ENCODE measurements around the gene DSTYK. TPM values are rescaled to one million over a fixed set of nuclear protein-coding genes. Genes with fewer than 3 reads are reported as not detected.
A peak's percentile ranks its signal among the peaks of the same experiment; 100 is the strongest.

Gene DSTYK
- total RNA-seq, 1 donor from 2014 or later: 13.0 TPM

DNA sequence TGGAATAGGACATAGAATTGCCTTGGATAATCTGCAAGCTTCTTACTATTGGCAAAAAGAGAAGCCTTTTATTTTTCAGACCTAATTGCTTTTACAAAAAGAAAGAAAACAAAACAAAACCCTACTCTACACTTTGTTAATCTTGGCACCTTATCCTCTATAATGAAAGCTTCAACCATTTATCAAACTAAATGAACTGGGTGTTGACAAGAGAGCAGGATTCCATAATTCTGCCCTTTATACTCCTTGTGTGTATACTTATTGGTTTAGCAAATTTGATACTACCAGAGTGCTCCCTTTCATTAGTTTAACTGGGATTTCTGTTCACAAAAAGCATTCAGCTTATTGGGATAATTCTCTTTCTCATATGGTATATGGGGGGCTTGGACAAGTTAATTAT, 13.2 kb upstream of the DSTYK start:
- H3K27me3 Mint-ChIP-seq (ENCODE audit: insufficient read depth, low read depth): peaks cover 6% of the 10 kb centered on the region
- H3K27ac Mint-ChIP-seq: no peak overlapping the region
- TF ChIP-seq EZH2phosphoT487 (IDR thresholded peaks at IDR 0.05) (no peak), EZH2 (IDR thresholded peaks at IDR 0.05) (no peak)
- TF ChIP-seq, protein P1, sequence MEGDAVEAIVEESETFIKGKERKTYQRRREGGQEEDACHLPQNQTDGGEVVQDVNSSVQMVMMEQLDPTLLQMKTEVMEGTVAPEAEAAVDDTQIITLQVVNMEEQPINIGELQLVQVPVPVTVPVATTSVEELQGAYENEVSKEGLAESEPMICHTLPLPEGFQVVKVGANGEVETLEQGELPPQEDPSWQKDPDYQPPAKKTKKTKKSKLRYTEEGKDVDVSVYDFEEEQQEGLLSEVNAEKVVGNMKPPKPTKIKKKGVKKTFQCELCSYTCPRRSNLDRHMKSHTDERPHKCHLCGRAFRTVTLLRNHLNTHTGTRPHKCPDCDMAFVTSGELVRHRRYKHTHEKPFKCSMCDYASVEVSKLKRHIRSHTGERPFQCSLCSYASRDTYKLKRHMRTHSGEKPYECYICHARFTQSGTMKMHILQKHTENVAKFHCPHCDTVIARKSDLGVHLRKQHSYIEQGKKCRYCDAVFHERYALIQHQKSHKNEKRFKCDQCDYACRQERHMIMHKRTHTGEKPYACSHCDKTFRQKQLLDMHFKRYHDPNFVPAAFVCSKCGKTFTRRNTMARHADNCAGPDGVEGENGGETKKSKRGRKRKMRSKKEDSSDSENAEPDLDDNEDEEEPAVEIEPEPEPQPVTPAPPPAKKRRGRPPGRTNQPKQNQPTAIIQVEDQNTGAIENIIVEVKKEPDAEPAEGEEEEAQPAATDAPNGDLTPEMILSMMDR (IDR thresholded peaks at IDR 0.05): no peak

DNA sequence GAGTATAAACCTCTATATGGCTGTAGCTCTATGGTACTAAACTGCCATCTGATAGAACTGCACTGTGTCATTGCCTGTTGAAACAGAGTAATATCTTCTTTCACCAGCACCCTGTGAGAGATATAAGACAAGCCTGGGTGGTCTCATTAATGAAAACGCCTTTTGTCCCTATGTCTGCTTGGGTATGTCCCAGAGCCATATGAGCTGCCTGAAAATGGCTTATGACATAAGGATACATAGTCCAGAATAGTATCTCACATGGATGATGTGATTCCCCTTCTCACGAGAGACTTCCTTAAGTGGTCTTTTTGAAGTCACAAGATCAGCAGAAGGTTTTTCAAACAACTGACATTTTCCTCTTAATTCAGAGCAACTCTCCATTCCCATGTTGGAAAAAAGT, 8.9 kb upstream of the DSTYK start:
- H3K9me3 Mint-ChIP-seq: no peaks in the 10 kb centered on the region
- Histone ChIP-seq H3K4me1 (peaks cover 12% of the 10 kb centered on the region), H2AFZ (replicated peaks) (no peak overlapping the region), H3F3A (ENCODE audit: low read depth) (peaks cover 5% of the 10 kb centered on the region), H3K9ac (no peak overlapping the region), H3K79me2 (ENCODE audit: low read depth) (no peaks in the 10 kb centered on the region), H3K27me3 (no peaks in the 10 kb centered on the region), H3K4me2 (no peak overlapping the region), H3K36me3 (no peaks in the 10 kb centered on the region), H3K4me3 (no peak overlapping the region), H3K27ac (no peak overlapping the region), H3K9me3 (ENCODE audit: low read depth) (no peaks in the 10 kb centered on the region), H4K20me1 (ENCODE audit: low read depth) (no peaks in the 10 kb centered on the region)
- H3K4me3 Mint-ChIP-seq: no peak overlapping the region
- peaks cover 6% of the 10 kb centered on the region for H3K27me3 Mint-ChIP-seq (ENCODE audit: insufficient read depth, low read depth)
- H3K27ac Mint-ChIP-seq: no peak overlapping the region
- no peak for DNase-seq (ENCODE audit: low spot score)
- H3K36me3 Mint-ChIP-seq: no peaks in the 10 kb centered on the region
- no peaks in the 10 kb centered on the region for H3K4me1 Mint-ChIP-seq
- TF ChIP-seq, protein P1 (IDR thresholded peaks at IDR 0.05): no peak
- TF ChIP-seq EZH2phosphoT487 (IDR thresholded peaks at IDR 0.05) (no peak), EZH2 (IDR thresholded peaks at IDR 0.05) (no peak)

More for the DNA sequence above, 13.2 kb upstream of the DSTYK start:
- Histone ChIP-seq H3K27ac (no peak overlapping the region), H3K4me1 (peaks cover 26% of the 10 kb centered on the region), H3K79me2 (ENCODE audit: low read depth) (peaks cover under 1% of the 10 kb centered on the region), H3K4me3 (no peak overlapping the region), H2AFZ (replicated peaks) (no peak overlapping the region), H3K4me2 (peak overlapping the region; percentile 39), H3K9ac (no peak overlapping the region), H3K27me3 (peaks cover 9% of the 10 kb centered on the region), H3K9me3 (ENCODE audit: low read depth) (no peaks in the 10 kb centered on the region), H3K36me3 (no peaks in the 10 kb centered on the region), H3F3A (ENCODE audit: low read depth) (peaks cover 29% of the 10 kb centered on the region), H4K20me1 (ENCODE audit: low read depth) (peaks cover 3% of the 10 kb centered on the region)
- Mint-ChIP-seq H3K36me3 (no peaks in the 10 kb centered on the region), H3K9me3 (no peaks in the 10 kb centered on the region), H3K4me1 (peaks cover 28% of the 10 kb centered on the region), H3K4me3 (no peak overlapping the region)
- no peak for DNase-seq (ENCODE audit: low spot score)

DNA sequence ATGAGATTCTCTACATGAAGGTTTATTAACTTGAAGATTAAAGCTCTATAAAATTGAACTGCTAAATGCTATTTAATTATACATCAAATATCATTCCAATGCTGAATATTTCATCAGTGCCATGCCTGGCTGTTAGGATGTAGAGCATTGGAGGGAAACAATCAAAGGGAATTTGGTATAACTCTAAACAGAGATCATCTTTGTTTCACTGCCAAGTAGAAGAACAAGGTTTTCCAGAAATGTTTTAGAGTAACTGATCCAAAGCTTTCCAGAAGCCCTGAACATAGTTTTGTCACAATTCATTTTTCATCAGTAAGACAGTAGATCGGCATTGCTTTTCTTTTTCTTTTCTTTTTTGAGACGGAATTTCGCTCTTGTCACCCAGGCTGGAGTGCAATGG, 5.9 kb upstream of the DSTYK start:
- H3F3A ChIP-seq (ENCODE audit: low read depth): peaks cover 6% of the 10 kb centered on the region
- H3K27me3 Mint-ChIP-seq (ENCODE audit: insufficient read depth, low read depth): peaks cover 6% of the 10 kb centered on the region

More for the DNA sequence above, 5.9 kb upstream of the DSTYK start:
- no peaks in the 10 kb centered on the region for H4K20me1 ChIP-seq (ENCODE audit: low read depth)
- H3K36me3 ChIP-seq: no peaks in the 10 kb centered on the region
- H3K9ac ChIP-seq: no peak overlapping the region
- H3K4me1 ChIP-seq: no peaks in the 10 kb centered on the region
- no peak overlapping the region for H2AFZ ChIP-seq (replicated peaks)
- H3K9me3 ChIP-seq (ENCODE audit: low read depth): no peaks in the 10 kb centered on the region
- H3K9me3 Mint-ChIP-seq: no peaks in the 10 kb centered on the region
- H3K4me2 ChIP-seq: no peak overlapping the region
- no peaks in the 10 kb centered on the region for H3K36me3 Mint-ChIP-seq
- H3K27ac ChIP-seq: no peak overlapping the region
- no peak for DNase-seq (ENCODE audit: low spot score)
- H3K4me3 ChIP-seq: no peak overlapping the region
- H3K27ac Mint-ChIP-seq: no peak overlapping the region
- H3K4me3 Mint-ChIP-seq: no peak overlapping the region
- H3K27me3 ChIP-seq: no peaks in the 10 kb centered on the region
- H3K79me2 ChIP-seq (ENCODE audit: low read depth): no peaks in the 10 kb centered on the region
- peaks cover under 1% of the 10 kb centered on the region for H3K4me1 Mint-ChIP-seq
- TF ChIP-seq EZH2 (IDR thresholded peaks at IDR 0.05): no peak
- TF ChIP-seq, protein P1 (IDR thresholded peaks at IDR 0.05): no peak
- no peak for TF ChIP-seq EZH2phosphoT487 (IDR thresholded peaks at IDR 0.05)

Measured in neural progenitor cell (in vitro differentiated cells).